ENCODE results near the gene DUOXA2.
"Not testable (repeated sequence)": the region's sequence is repeated elsewhere in the genome, so short reads cannot be mapped to it uniquely, and the experiment has no call there.

Gene DUOXA2

DNA sequence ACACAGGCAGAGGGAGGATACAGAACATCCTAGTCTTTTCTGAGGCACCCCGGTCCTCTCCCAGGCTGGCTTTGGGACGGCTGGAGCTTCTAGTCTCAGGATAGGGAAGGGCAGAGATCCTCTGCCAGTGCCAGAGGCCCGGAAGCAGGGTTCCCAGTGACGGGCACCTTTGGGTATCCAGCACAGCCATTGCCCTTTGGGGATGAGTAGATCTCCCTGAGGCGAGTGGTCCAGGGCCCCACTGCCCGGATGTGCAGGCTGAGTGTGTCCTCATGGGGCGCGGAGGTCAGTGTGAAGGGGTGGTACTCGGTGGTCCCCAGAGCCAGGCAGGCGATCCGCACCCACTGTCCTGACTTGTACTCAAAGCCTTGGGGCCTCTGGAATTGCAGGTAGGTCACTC is 18.5 kb upstream of the DUOXA2 start:
- no peak for DNase-seq (ENCODE audit: low read depth in 2 of 2)

- DNase-seq (ENCODE audit: low read depth in 2 of 2), result no peak
These were observed 16.7 kb upstream of the DUOXA2 start for GRCh38 chr15:45097466-45097865.

DNA sequence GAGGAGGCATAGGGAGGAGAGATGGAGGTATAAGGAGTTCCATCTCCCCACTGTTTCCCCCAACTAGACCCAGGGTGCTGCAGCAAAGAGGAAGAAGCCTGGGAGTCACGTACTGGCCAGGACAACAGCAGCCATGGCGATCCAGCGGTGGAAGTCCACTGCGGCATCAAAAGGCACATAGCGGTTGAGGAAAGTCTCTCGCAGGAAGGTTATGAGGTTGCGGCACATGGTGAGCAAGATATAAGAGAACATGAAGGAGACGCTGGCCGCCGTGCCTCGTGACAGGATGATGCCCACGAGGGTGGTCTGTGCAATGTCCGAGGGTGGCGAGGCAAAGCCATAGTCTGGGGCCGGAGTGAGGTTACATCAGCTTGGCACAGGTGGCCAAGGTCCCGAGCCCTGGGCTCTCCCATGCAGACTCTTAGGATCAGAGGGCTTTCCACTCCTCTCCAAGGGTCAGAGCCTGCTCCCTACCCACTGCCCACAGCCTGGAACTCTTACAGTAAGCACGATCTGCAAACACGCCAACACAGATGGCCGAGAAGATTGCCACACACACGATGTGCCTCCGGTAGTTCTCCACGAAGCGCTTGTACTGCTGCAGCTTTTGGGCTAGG is 14.5 kb upstream of the DUOXA2 start:
- DNase-seq (ENCODE audit: low read depth in 2 of 2), result no peak

DNA sequence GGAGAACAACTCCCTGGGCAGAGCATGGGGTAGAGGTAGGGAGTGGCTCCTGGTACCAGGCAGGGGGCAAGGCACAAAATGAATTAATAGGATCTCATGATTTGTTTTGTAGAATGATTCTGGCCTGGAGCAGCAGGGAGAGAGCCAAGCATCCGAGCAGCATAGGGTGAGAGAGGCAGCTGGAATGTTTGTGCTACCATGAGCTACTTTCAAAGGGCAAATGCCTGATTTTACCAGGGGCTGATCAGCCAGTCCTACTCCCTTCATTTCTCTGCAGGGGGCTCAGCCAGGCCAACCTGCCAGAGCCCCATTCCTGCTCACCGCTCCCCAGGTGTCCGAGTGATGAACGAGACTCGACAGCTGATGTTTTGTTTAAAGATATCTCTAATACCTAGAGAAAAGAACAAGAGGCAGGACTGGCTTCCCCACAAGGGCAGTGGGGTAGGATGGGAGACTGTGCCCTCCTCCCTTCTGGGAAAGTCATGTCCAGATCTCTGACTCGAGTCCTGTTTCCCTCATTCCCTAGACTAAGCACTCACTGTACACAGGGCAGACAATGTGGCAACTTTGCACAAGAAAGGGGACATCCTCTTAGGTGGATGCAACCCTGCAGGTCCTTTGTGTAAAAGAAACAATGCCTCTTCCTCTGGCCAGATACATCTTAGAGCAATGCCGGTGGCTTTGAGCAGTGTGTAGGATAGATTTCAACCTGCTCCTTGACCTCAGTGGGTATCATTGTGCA is 13.1 kb upstream of the DUOXA2 start:
- DNase-seq (ENCODE audit: low read depth in 2 of 2), result no peak

- DNase-seq (ENCODE audit: low read depth in 2 of 2), result no peak
These were observed 12.4 kb upstream of the DUOXA2 start for GRCh38 chr15:45101749-45102148.

DNA sequence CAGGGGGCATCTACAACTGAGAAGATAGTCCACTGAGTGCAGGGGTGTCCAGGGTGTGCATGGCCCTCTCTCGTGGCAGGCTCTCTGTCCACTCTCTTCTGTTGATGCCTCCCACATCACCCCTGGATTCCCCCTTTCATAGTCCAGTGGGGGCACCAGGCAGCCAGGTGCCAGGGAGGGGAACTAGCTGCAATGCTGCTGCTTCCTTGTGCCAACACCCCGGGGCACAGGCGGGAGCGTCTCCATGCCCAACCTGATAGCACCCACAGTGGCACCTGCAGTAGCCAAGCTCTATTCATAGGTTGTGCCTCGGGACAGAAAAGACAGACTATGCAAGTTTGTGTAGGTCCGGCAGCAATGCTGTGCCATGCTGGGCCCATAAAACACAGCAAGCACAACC is 11.9 kb upstream of the DUOXA2 start:
- no peak for DNase-seq (ENCODE audit: low read depth in 2 of 2)

GRCh38 chr15:45104170-45104569 is 10.0 kb upstream of the DUOXA2 start:
- not testable (repeated sequence) for DNase-seq (ENCODE audit: low read depth in 2 of 2)

- DNase-seq (ENCODE audit: low read depth in 2 of 2), result no peak
These were observed 8.5 kb upstream of the DUOXA2 start for GRCh38 chr15:45105586-45105985.

- no peak for DNase-seq (ENCODE audit: low read depth in 2 of 2)
These were observed 7.9 kb upstream of the DUOXA2 start for GRCh38 chr15:45106002-45106790.

GRCh38 chr15:45107941-45108630 is 6.0 kb upstream of the DUOXA2 start:
- no peak for DNase-seq (ENCODE audit: low read depth in 2 of 2)

GRCh38 chr15:45110256-45110820 is 3.8 kb upstream of the DUOXA2 start:
- DNase-seq (ENCODE audit: low read depth in 2 of 2), result no peak

GRCh38 chr15:45111390-45112142 is 2.6 kb upstream of the DUOXA2 start:
- DNase-seq (ENCODE audit: low read depth in 2 of 2), result no peak

- no peak for DNase-seq (ENCODE audit: low read depth in 2 of 2)
These were observed 2.0 kb upstream of the DUOXA2 start for GRCh38 chr15:45112143-45112590.

DNA sequence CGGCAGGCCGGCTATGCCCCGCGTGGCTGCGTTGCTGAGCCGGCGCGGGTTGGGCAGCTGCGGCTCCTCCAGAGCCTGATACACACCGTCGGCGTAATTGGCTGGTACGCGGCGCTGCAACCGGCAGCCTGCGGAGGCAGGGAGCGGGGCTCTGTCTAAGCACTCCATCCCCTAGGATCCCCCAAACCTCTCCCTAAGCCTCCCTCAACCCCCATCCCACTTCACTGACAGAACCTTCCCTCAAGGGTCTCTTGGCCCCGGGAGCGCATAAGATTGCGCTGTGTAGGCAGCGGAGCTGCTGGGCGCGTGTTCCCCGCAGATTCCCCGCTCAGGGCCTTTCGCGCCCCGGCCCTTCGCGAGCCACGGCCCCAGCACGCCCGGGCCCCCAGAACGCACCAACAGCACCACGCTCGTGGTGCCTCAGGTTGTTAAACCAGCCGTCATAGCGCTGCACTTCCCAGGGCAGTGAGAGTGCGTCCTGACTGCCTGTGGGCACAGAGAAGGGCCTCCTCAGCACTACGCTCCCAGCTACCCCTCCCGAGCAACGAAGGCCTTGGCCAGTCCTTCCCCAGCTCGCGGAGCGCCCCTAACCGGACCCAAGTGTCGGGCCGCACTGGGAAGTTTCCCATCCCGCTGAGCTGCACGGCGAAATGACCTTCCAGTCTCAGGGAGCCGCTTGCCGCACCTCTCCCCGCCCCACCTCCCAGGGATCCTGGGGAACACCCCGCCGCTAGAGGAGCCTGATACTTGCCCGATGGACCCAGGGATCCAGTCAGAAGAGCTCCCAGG is 1.3 kb upstream of the DUOXA2 start:
- DNase-seq (ENCODE audit: low read depth in 2 of 2), result no peak

DNA sequence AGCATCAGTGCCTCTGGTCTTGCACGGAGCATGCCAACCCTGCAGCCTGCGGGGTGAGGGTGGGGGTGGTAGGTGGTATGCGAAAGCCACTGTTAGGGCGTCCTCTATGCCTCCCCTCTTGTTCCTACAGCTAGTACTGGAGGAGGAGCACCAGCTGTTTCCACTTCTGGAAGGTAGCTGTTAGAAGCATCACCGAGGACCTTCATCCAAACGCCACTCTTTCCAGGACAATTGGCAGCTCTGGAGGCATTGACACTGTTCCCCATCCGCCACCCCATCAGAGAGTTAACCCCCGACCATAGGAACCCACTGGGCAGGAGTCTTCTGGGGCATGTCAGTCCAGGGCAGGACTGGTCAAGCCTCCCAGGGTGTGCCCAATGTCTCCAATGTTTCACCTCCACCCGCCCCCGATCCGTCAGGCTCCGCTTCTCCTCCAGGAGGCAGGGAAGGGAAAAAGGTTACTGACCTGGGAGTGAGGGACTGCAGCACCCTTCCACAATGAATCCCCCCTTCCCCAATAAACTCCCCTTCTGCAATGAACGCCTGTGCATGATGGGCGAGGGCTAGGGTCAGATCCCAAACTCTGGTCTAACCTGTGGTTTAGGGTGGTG is 641 bp upstream of the DUOXA2 start:
- DNase-seq (ENCODE audit: low read depth in 2 of 2), result no peak

GRCh38 chr15:45114751-45115085 is 592 bp downstream of the DUOXA2 start:
- no peak for DNase-seq (ENCODE audit: low read depth in 2 of 2)

DNA sequence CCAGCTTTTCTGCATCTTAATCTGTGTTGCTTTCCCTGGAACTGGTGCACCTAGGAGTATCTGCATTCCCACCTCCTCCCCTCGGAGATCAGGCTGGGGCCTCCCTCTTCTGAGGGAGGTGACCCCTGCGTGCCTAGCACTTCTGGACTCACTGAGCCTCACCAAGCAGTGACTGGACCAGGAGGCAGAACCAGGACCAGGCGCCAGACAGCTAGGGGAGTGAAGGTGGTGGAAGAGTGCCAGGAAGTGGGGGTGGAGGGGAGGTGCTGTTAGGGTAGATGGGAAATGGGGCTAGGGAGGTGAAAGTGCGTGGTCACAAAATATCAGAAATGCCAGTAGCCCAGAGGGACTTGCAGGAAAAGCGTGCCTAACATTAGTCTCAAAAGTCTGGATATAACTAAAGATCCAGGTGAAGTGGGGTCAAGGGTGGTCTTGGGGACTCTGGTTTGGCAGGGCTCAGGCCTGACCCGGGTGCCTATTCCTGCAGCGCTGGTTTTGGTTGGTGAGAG is 1.2 kb downstream of the DUOXA2 start:
- DNase-seq (ENCODE audit: low read depth in 2 of 2), result no peak

DNA sequence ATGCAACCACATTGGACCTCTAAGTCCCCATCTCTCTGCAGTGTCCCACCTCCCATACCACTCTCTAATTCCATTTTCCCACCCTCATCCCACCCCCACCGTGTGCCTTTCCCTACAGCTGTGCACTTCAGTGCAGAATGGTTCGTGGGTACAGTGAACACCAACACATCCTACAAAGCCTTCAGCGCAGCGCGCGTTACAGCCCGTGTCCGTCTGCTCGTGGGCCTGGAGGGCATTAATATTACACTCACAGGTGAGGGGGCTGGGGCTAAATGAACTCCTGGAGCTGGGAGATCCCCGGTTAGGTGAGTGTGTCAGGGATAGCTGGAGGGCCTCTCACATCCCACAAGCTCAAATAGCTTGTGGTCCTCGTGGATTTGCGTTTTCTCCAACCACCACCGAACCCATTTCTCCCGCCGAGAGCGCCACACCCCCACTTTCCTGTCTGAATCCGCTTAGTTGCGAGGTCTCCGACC is 1.9 kb downstream of the DUOXA2 start:
- DNase-seq (ENCODE audit: low read depth in 2 of 2), result no peak

- no peak for DNase-seq (ENCODE audit: low read depth in 2 of 2)
These were observed 2.6 kb downstream of the DUOXA2 start for GRCh38 chr15:45116482-45117307.

All from stimulated activated CD8-positive, alpha-beta memory T cell treated with anti-CD3 and anti-CD28 coated beads, Interleukin-7, amount 100 ng/mL, for 1 hour (primary cell).